GM19035 (cell line): Measurements from ENCODE around the gene ABI1.
"Not testable (repeated sequence)": the region's sequence is repeated elsewhere in the genome, so short reads cannot be mapped to it uniquely, and the experiment has no call there.

ENCODE experiments used
- ATAC-seq: cut with Tn5 transposase; IDR thresholded peaks from one replicate; pipeline ENCODE4 v1.9.1; 2021; ENCODE audit not compliant: unreplicated experiment

Gene ABI1

DNA sequence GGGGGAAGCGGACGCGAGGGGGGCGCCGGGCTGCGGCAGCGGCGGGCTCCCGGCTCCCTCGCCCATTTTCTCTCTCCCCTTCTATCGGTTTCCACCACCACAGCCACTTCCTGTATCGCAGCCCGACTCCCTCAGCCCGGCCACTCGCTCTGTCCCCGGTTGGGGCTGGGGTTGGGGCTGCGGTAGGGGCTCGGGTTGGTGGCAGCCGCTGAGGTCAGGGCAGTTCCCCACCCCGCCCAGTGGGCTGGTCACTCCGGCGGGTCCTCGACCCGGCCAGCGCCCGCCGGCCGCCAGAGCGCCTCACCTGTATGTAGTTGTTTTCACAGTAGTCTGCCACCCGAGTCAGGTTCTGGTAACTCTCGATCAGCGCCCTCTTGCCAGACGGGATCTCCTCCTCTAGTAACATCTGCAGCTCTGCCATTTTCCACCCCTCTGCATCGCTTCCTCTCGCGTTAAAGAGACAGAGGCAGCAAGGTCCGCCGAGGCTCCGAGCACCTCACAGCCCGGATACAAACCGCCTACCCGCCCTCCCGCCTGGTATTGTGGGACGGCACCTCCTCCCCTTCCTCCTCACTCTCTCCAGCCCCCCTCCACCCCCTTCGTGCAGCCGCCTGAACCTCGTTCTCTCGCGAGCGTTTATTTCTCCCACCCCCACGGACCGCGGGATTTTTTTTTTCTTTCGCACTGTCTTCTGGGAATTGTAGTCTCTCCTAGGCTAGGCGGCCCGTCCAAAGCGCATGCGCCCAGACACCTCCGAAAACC, at the start of gene ABI1:
TSS of gene ABI1 (minus strand) at position 516 of the 762 bp plus-strand sequence. CDS start at position 421, 95 bp downstream.
- ATAC-seq: peak; percentile 69

DNA sequence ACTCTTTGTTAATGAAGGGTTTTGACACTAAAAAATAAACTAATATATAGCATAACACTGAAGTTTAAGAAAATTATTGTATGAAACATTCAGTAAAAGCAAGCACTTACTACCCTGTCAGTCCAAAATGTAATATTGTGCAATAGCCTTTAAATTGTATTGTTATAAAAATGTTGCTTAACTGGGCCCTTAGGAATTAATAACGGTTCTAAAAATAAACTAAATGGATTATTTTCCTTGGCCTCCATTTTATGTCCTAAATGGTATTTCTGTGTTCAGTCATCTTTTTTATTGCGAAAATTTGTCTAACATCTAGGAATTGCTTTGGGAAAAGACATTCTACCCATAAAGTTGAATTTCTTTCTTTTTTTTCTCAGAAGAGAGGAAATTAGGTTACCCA, 49.0 kb upstream of the ABI1 start:
- ATAC-seq: no peak

DNA sequence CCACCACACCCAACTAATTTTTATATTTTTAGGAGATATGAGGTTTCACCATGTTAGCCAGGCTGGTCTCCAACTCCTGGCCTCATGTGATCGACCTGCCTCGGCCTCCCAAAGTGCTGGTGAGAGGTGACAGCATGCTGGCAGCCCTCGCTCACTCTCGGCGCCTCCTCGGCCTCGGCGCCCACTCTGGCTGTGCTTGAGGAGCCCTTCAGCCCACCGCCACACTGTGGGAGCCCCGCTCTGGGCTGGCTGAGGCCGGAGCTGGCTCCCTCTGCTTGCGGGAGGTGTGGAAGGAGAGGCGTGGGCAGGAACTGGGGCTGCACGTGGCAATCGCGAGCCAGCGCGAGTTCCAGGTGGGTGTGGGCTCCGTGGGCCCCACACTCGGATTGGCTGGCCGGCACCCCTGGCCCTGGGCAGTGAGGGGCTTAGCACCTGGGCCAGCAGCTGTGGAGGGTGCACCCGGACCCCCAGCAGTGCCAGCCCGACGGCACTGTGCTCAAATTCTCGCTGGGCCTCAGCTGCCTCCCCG, 44.6 kb upstream of the ABI1 start:
- ATAC-seq: not testable (repeated sequence)

DNA sequence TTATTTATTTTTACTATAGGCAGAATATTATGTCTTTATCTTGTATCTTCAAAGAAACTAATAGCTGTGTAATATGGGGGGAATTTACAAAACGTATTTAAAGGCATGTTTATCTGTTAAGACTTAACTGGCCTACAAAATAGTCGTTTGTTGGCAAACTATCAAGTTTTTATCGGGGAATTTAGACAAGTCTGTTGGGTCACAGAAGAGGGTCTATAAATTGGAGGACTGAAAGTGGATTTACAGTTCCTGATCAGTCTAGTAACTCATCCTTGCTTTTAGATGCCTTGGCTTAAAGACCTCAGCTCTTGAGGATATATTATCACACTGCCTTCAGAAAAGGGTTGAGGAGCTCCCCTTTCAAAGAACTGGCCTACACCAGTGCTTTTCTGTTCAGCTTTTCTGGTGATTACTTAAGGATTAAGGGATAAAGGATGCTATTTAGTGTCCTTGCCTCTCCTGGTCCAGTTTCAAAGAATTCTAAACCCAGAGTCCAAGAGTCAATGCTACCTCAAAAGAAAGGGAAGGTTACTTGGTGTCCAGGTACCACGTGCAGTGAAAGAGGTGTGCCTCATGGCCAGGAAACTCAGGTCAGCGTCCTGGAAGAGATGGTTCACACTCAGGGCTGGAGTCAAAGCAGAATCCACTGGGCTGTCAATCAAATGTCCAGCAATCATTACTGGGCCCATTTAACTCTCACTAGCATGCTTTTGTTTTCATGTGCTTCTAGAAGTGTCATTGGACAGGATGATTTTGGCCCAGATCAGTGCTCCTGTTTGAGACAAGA, 42.9 kb upstream of the ABI1 start:
- no peak for ATAC-seq

DNA sequence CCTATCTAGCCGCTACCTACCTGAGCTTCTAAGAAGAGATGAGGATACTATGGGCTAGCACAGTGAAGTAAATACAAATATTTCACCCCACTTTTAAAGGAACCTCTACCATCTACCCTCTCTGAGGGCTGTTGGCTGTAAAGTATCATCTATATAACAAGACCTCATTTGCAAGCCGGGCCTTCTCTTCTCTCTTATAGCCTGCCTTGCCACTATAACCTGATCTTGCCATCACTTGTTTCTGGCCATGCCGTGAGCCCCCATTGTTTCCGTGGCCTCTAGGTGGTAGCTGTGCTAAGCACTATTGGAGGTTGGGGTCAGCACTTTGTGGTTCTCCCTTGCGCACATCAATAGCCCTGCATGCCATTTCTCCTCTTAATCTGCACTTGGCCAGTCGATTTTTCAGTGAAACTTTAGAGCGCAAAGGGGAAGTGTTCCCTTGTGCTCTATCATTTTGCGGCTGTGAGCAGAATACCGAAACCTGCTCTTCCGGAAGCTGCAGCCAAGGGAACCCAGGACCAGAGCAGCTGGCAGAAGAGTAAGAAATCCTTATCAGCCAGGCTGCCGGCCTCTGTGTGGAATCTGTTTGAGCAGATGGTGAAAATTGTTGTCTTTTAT, 31.7 kb upstream of the ABI1 start:
- ATAC-seq: not testable (repeated sequence)

DNA sequence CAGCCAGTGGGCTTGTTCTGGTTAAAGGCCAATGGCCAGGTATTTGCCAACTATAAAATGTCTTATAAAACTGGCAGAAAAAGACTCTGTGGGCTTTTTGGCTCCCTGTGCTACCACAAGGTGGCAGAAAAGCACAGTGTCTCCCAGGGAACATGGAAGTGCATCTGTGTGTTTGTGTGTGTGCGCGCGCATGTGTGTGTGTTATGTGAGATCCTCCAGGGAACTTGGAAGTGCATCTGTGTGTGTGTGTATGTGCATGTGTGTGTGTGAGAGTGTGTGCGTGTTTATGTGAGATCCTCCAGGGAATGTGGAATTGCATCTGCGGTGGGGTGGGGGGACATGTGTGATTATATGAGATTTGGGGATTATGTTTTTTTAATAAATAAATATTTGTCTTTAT, 30.2 kb upstream of the ABI1 start:
- ATAC-seq: no peak

DNA sequence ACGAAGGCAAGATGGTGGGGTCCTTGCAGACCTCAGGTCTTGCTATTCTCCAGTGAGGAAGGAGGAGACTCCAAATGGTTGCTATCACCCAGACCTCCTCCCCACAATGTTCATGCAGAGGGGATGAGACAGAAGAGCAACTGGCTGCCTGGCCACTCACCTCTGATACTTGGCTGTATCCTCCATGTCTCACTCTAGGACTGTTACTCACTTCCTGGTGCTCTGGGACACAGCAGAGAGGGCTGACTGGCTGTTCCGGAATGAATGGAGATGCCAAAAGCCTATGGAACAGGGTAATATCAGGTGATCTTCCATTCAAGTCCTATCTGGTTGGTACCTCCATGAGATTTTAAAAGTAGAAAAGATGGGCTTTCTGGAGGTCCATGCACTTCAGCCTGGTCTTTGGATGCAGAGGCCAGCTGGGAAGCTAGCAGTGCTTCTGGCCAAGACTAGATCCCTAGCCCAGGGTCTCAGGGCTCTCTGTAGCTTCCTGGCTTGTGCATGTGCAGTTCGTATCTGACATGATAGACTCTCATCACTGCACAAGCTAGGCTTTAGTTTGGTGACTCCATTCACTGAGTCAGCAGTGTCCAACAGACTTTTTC, 27.0 kb upstream of the ABI1 start:
- no peak for ATAC-seq

DNA sequence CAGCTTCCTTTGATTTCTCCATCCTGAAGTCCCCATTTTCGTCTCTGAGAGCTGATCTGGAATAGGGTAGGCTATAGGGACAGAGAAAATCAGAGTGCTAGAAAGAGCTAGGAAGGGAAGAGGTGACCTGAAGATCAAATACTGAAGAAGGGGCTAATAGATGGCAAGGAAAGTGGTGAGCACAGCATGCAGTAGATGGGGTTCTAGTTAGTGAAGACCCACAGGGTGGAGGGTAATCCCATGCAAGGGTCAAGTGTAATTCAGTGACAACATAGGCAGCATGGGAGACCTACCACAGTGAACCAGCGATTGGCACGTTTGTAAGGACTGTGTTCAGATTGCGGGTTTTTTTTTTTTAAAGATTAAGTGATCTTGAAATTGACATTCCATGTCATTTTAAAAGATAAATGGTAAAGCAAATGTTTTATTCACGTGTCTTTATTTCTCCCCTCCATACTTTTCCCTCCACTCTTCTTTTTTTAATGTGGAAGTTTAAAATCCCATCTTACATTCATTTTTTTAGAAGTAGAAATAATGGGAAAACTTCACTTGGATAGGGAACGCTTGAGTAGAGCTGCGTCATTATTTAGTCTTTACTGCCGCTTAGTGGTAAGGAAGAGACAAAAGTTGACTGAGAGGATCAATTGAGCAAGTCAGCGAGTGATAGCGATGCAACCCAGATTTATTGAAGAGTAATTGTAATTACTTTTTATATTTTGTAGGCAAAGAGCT, 21.0 kb upstream of the ABI1 start:
- peak; percentile 60 for ATAC-seq

DNA sequence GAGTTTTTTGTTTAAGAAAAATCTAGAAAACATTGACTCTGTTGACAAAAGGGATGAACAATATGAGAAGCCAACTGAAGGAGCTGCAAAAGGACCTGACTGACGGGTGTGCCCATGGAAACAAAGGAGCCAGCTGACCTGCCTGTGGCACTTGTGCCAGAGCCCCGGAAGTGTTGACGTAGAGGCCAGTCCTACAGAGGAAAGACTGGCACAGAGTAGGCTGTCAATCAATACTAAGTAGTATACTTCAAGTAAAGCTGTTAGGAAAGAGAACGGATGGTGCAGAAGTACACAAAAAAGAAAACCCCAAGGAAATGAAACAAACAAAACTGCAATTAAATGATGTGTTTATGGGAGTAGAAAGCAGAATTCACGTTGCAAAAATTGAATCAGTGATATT, 19.0 kb upstream of the ABI1 start:
- ATAC-seq: no peak

DNA sequence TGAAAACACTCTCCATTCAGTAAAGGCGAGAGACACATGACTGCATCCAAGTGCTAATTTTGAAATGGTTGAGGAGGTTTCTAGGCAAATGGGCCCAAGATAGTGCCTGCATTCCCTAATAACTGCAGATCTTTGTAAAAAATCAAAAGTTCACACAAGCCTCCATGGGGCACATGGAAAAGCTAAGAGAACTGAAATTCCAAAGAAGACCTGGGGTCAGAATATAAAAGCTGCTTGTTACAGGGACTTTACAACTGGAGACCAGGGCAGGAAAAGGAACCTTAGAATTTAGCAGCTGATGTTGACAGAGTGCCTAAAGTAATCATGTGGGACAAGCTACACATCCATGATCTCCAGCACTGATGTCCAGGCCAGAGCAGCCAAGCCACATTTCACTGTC, 10.0 kb upstream of the ABI1 start:
- no peak for ATAC-seq

DNA sequence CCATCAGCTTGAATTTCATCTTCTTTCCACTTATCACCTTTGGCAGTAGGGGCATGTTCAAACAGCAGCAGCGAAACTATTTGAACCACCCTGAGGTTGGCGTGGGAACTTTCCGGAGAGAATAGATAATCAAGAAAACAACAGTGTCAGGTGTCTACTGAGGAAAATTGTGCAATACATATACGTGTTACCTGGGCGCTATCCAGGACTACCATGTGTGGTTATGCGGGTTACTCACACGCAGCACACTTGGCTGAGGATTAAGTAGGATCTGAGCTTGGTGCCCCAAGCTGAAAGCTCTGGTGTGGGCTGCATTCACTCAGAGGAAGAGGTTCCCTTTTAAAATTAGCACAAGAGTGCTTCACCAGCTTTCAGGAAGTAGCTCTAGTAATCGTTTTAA, 8.8 kb upstream of the ABI1 start:
- no peak for ATAC-seq

DNA sequence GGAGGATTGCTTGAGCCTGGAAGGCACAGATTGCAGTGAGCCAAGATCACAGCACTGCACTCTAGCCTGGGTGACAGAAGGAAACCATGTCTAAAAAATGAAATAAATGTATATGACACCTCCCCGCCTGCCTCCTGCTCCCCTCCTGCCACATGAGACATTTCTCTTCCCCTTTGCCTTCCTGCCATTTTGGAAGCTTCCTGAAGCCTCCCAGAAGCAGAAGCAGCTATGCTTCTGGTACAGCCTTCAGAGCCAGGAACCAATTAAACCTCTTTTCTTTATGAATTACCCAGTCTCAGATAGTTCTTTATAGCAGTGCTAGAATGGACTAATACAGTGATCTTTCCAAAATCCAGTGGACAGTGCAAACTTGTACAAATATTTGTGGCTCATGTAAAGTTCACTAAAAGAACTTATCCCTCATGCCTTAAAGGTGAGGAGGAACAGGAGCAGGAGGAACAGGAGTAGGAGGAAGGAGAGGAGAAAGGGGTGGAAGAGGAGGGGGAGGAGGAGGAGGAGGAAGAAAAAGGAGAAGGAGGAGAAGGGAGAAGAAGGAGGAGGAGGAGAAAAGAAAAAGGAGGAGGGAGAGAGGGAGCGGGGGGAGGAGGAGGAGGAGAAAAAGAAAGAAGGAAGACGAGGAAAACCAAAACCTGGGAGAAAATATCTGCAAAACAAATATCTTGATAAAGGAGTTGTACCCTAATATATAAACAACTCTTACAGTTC, 2.8 kb upstream of the ABI1 start:
- ATAC-seq: no peak

DNA sequence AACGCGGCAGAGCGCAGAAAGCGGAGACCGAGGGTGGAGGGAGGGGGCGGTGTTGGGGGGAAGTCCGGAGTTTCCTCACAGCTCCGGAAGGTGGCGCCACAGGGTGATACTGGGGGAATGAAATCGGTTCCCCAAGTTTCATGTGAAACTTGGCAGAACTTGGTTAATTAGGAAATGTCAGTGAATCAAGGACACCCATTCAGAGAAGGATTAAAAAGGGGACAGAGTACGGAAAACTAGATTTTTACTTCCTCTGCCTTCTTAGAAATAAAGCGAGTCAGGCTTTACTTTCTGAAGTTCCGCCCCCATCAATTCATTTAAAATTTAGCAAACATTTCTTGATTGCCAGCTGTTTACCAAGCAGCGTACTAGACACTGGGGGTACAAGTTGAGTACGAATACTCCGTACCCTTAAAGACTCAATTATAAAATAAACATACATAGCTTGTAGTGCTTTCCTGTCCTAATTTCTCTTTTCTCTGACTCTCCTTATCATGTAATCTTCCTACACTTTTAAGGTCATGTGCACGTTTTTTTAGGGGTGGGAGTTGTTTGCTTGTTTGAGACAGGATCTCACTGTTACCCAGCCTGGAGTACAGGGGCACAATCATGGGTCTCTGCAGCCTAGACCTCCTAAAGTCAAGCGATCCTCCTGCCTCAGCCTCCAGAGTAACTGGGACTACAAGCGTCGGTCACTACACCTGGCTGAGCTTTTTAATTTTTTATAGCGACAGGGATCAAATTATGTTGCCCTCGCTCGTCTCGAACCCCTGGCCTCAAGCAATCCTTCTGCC, 644 bp upstream of the ABI1 start:
- ATAC-seq: no peak

DNA sequence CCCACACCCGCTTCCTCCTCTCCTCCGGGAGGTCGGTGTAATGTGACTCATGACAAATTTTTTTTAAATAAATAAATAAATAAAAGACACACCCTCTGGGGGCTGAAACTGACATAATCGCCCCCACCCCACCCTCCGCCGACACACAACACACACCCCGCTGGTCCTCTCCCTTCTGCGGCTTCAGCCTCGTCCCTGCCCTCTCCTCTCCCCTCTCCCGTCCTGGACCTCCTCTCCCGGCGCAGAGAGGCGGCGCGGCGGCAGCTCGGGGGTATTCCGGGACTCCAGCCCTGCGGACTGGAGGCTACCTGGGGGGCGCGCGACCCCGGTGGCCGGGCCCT, 686 bp downstream of the ABI1 start:
- ATAC-seq: peak; percentile 17

DNA sequence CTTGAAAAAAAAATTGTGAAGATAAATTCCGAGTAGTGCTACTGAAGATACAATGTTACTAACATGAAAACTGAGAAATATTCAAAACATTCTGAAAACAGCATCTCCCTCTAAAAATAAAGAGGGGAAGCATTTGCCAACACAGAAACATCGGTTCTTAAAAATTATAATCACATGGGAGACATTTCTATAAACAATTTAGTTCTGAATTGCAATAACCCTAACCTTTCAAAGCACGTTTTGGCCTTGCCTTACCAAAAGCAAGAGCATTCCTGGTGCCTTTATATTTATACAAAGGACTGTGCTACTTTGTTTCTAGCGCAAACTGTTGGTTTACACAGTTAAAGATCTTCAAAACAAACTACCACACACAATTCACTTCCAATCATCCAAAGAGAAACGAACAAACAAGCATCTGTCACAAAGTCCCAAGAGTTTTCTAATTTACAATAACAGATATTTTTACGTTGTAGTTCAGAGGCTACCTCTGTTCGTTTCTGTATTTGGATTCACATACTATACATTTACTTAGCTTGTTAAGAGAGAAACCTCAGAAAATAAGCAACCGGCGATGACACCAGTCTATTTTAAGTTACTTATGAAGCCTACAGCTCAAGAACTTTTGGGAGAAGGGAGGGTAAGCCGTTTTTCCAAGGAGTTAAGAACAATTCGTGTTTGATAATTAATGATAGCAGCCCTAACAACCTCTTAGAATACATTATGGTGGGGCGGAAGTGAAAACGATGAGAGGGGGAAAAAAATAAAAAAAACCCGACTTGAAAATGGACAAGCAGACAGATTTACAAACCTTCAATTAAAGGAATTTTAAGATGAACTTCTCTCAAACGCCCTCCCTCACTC, 1.3 kb downstream of the ABI1 start:
- ATAC-seq: no peak

DNA sequence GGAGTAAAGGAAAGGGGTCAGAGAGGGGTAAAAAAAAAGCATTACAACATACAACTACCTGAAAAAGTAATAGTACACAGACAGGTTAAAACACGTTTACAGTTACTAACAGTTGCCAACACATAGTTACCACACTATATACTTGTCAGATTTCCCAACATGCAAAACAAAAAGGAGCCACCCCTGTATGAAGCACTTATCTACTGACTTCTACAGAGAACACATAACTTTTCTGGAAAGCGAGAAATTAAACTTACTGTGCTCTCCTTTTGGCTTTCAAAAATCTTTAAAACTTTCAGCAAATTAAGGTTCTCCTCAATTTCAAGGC, 2.1 kb downstream of the ABI1 start:
- ATAC-seq: no peak

DNA sequence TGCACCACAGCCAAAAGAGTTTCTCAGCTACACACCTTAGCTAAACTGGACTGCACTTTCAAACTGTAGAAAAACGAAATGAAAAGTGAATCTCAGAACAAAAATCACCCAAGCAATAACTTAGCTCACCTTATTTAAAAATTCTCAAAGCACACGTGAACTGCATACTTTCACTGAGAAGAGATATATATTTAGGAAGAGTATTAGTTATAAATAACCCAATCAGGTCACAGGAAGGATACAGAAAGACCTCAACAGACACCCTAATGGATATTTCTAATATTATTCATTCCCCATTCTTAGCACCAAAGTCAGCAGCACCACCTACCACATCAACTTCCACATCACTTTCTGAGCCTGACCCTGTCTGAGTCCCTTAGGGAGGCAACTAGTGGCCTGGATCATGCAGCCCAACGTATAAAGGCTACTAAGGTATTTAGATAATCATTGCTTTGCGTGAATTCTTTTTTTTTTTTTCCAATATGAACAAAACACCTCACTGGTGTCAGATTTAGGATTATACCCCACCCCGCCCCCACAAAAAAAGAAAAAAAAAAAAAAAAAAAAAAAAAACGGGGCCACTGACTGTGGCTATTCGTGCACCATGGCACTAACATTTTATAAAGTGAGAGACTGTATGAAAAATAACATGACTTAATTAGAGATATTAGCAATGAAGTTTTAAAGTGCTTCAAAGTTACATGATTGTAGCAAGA, 2.6 kb downstream of the ABI1 start:
- ATAC-seq: peak; percentile 25

DNA sequence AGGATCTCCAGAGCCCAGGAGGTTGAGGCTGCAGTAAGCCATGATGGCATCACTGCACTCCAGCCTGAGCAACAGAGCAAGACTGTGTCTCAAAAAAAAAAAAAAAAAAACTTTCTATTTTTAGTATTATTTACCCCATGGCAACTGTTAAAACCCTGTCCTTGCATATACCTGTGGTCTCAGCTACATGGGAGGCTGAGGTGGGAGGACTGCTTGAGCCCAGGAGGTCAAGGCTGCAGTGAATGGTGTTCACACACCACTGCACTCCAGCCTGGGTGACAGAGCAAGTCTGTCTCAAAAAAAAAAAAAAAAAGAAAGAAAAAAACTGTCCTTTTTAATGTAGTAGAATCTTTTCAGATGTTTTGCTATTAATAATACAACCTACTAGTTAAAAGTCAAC, 3.2 kb downstream of the ABI1 start:
- ATAC-seq: not testable (repeated sequence)
